GM12892 (cell line): ENCODE data around the gene PLBD2.

Experiments
- POLR2A ChIP-seq: IDR thresholded peaks from 2 replicates; pipeline ENCODE4 v1.6.1; 2011; ENCODE audit warnings: low read depth, low read length, control low read depth
- POLR2AphosphoS5 ChIP-seq: IDR thresholded peaks from 2 replicates; pipeline ENCODE4 v1.6.1; 2011; ENCODE audit warnings: low read depth, low read length, control low read depth
- TAF1 ChIP-seq: IDR thresholded peaks from 2 replicates; pipeline ENCODE4 v1.6.1; 2011; ENCODE audit warnings: low read depth, mild to moderate bottlenecking, control low read depth, low read length, borderline replicate concordance

- TF ChIP-seq POLR2A = no peak
- TF ChIP-seq POLR2AphosphoS5 = no peak
- no peak for TF ChIP-seq TAF1
Observed at GRCh38 chr12:113345318-113345717, 13.1 kb upstream of the PLBD2 start.
